K562 (cell line): ENCODE data around the gene ARHGAP4. TPM values are rescaled to one million over a fixed set of nuclear protein-coding genes. Genes with fewer than 3 reads are reported as not detected.

Source experiments
- ARID1B ChIP-seq: fragments of 450-650 bp; IDR thresholded peaks from 2 replicates; pipeline ENCODE4 v1.6.1; 2016; ENCODE audit warnings: antibody characterized with exemption, mild to moderate bottlenecking, inconsistent platforms
- C11orf30 ChIP-seq: fragments of 450-650 bp; IDR thresholded peaks from 2 replicates; pipeline ENCODE4 v1.6.1; 2016; ENCODE audit warnings: low read depth, mild to moderate bottlenecking
- CHD1 ChIP-seq: fragments of 200-600 bp; sonication (generic); IDR thresholded peaks from one replicate; pipeline ENCODE4 v1.6.1; 2012; ENCODE audit warnings: mild to moderate bottlenecking, moderate library complexity, low read length, inconsistent platforms
- EHMT2 ChIP-seq: fragments of 450-650 bp; IDR thresholded peaks from 2 replicates; pipeline ENCODE4 v1.6.1; 2018; ENCODE audit warnings: antibody characterized with exemption
- FOXK1 ChIP-seq: sonication (generic); formaldehyde crosslinking; IDR thresholded peaks from 2 replicates; pipeline ENCODE4 v1.8.0; 2022; ENCODE audit warnings: missing genetic modification reagents, mild to moderate bottlenecking, borderline replicate concordance
- IRF2 ChIP-seq: sonication (generic); formaldehyde crosslinking; IDR thresholded peaks from 2 replicates; pipeline ENCODE4 v1.8.1; 2022; ENCODE audit warnings: mild to moderate bottlenecking, missing genetic modification reagents
- KAT7 ChIP-seq: sonication (generic); formaldehyde crosslinking; IDR thresholded peaks from 2 replicates; pipeline ENCODE4 v1.8.0; 2022; ENCODE audit warnings: missing genetic modification reagents, mild to moderate bottlenecking, borderline replicate concordance
- MAFG ChIP-seq: fragments of 450-650 bp; conservative IDR thresholded peaks from 2 replicates; pipeline ENCODE4 v1.6.1; 2016; ENCODE audit warnings: missing genetic modification characterization, missing compliant biosample characterization
- MTF1 ChIP-seq: fragments of 250-450 bp; sonication (Bioruptor Pico); IDR thresholded peaks from 2 replicates; pipeline ENCODE4 v1.9.0; 2021; ENCODE audit warnings: moderate library complexity, mild to moderate bottlenecking, inconsistent platforms, borderline replicate concordance
- RHOXF2B ChIP-seq: fragments of 250-450 bp; sonication (Bioruptor Pico); conservative IDR thresholded peaks from 2 replicates; pipeline ENCODE4 v1.5.1; 2021
- SMARCA5 ChIP-seq: fragments of 450-650 bp; IDR thresholded peaks from 2 replicates; pipeline ENCODE4 v1.6.1; 2016
- TAF7 ChIP-seq: fragments of 450-650 bp; IDR thresholded peaks from 2 replicates; pipeline ENCODE4 v1.6.1; 2016; ENCODE audit warnings: missing genetic modification characterization, missing compliant biosample characterization
- TBL1XR1 ChIP-seq, 2 experiments: IDR thresholded peaks; 2 replicates each; pipeline ENCODE4 v1.6.1; 2012; ENCODE audit warnings: improper control_type of control experiment in 2 of 2, low read length in 2 of 2, mild to moderate bottlenecking in 1 of 2
- ZBTB8A ChIP-seq: fragments of 450-650 bp; IDR thresholded peaks from 2 replicates; pipeline ENCODE4 v1.6.1; 2018; ENCODE audit warnings: mild to moderate bottlenecking, moderate library complexity; ENCODE audit not compliant: partially characterized antibody
- ZC3H4 ChIP-seq: sonication (generic); formaldehyde crosslinking; IDR thresholded peaks from 2 replicates; pipeline ENCODE4 v1.9.0; 2021; ENCODE audit warnings: missing genetic modification reagents, borderline replicate concordance
- ZNF212 ChIP-seq: fragments of 450-650 bp; formaldehyde crosslinking; IDR thresholded peaks from 2 replicates; pipeline ENCODE4 v1.4.0; 2020; ENCODE audit warnings: mild to moderate bottlenecking
- ZNF217 ChIP-seq: sonication (generic); formaldehyde crosslinking; IDR thresholded peaks from 2 replicates; pipeline ENCODE4 v1.8.0; 2022; ENCODE audit warnings: mild to moderate bottlenecking, missing genetic modification reagents
- ZNF239 ChIP-seq: fragments of 250-450 bp; sonication (Bioruptor Pico); IDR thresholded peaks from 2 replicates; pipeline ENCODE4 v1.4.0; 2020; ENCODE audit warnings: mild to moderate bottlenecking
- ZNF316 ChIP-seq: fragments of 450-650 bp; IDR thresholded peaks from 2 replicates; pipeline ENCODE4 v1.6.1; 2016
- ZNF347 ChIP-seq: fragments of 450-650 bp; formaldehyde crosslinking; IDR thresholded peaks from 2 replicates; pipeline ENCODE4 v1.4.0; 2020; ENCODE audit warnings: low read depth, mild to moderate bottlenecking, moderate library complexity
- ZNF764 ChIP-seq: fragments of 250-450 bp; sonication (Bioruptor Pico); IDR thresholded peaks from 2 replicates; pipeline ENCODE4 v1.4.0; 2020; ENCODE audit warnings: low read depth, mild to moderate bottlenecking, moderate library complexity
- ZZZ3 ChIP-seq: fragments of 450-650 bp; IDR thresholded peaks from 2 replicates; pipeline ENCODE4 v1.6.1; 2016; ENCODE audit warnings: antibody characterized with exemption, mild to moderate bottlenecking, moderate library complexity
- polyA plus RNA-seq, 8 experiments: library from polyadenylated mRNA; depleted of rRNA in 4 of 8; stranded (reverse) in 5 of 8; unstranded in 3 of 8; fragments of >200 nt; fragmentation: Nextera tagmentation in 2 of 8; fragmentation: Illumina TruSeq in 1 of 8; extraction: Ambion mirVana in 2 of 8; extraction: Trizol in 1 of 8; gene quantifications; 2 replicates each; pipeline versions ENCODE4 v1.2.1 to v1.2.3, GENCODE V29; 2011 to 2014; ENCODE audit warnings: inconsistent platforms in 1 of 8, missing spikeins in 1 of 8
- total RNA-seq, 7 experiments: library from RNA; depleted of rRNA in 6 of 7; stranded (reverse); fragments of >200 nt in 6 of 7; fragmentation: Illumina TruSeq in 2 of 7; extraction: Trizol in 2 of 7; gene quantifications; 2 replicates each; pipeline versions ENCODE4 v1.2.1 to v1.2.3, GENCODE V29; 2011 to 2021; ENCODE audit warnings: low replicate concordance in 1 of 7
- TF ChIP-seq, protein P1 (sequence below): fragments of 450-650 bp; formaldehyde crosslinking; IDR thresholded peaks from 2 replicates; pipeline ENCODE4 v1.4.0; 2020; ENCODE audit warnings: mild to moderate bottlenecking, moderate library complexity
- TF ChIP-seq, protein P2 (sequence below), 3 experiments: fragments of 200-800 bp in 1 of 3; sonication (Bioruptor generic) in 1 of 3; sonication (generic) in 1 of 3; formaldehyde crosslinking in 1 of 3; IDR thresholded peaks; 2 replicates each; pipeline versions ENCODE4 v1.6.1 to v1.8.0; 2016 to 2022; ENCODE audit warnings: mild to moderate bottlenecking in 2 of 3, missing compliant biosample characterization in 2 of 3, missing genetic modification characterization in 2 of 3, missing genetic modification reagents in 1 of 3
- TF ChIP-seq, protein P3 (sequence below), 2 experiments: fragments of 450-650 bp; IDR thresholded peaks; 2 replicates each; pipeline ENCODE4 v1.6.1; 2016
- TF ChIP-seq, protein P4 (sequence below): fragments of 450-650 bp; formaldehyde crosslinking; IDR thresholded peaks from 2 replicates; pipeline ENCODE4 v1.4.0; 2020; ENCODE audit warnings: mild to moderate bottlenecking, mixed read lengths

The ARHGAP4 gene
- total and polyA plus RNA-seq, 9 of the 15 experiments (the other 6 are each of a cell fraction or from before 2014, with no cell fraction given) = 0.30 to 81.8 (median 13.5) TPM

DNA sequence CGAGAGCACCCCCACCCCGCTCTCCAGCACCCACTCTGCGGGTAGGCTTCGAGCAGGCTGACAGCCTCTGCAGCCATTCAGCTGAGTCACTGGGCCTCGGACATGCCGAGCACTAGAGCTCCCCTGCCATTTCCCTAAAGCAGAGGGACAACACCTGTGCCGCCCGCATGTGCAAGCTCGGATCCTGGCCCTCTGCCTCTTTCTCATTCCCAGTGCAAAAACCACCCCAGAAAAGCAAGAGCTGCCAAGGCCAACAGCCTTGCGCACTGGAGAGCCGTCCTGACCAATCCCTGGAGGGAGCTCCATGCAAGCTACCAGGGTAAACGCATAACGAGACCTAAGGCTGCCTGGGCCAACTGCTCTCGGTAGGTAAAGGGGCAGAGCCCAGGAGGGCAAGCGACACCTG lies 40.2 kb upstream of the ARHGAP4 start (continued):
- TF ChIP-seq, protein P1, sequence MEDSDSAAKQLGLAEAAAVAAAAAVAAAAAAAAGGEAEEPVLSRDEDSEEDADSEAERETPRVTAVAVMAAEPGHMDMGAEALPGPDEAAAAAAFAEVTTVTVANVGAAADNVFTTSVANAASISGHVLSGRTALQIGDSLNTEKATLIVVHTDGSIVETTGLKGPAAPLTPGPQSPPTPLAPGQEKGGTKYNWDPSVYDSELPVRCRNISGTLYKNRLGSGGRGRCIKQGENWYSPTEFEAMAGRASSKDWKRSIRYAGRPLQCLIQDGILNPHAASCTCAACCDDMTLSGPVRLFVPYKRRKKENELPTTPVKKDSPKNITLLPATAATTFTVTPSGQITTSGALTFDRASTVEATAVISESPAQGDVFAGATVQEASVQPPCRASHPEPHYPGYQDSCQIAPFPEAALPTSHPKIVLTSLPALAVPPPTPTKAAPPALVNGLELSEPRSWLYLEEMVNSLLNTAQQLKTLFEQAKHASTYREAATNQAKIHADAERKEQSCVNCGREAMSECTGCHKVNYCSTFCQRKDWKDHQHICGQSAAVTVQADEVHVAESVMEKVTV (CRISPR knock-in tag) = no peak
- TF ChIP-seq, protein P2, sequence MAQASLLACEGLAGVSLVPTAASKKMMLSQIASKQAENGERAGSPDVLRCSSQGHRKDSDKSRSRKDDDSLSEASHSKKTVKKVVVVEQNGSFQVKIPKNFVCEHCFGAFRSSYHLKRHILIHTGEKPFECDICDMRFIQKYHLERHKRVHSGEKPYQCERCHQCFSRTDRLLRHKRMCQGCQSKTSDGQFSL (CRISPR knock-in tag; IDR thresholded peaks at IDR 0.05) = no peak
- TF ChIP-seq, protein P2 (tag; IDR thresholded peaks at IDR 0.05) = no peak
- TF ChIP-seq KAT7 (CRISPR knock-in tag) = no peak
- TF ChIP-seq CHD1 = no peak
- no peak for TF ChIP-seq ZNF239 (CRISPR knock-in tag)
- no peak for TF ChIP-seq ZC3H4 (CRISPR knock-in tag)
- TF ChIP-seq ZNF347 (CRISPR knock-in tag) = no peak
- no peak for TF ChIP-seq ZNF764 (CRISPR knock-in tag)
- TF ChIP-seq EHMT2 = no peak
- no peak for TF ChIP-seq TAF7 (tag)
- TF ChIP-seq MTF1 = no peak
- TF ChIP-seq ZNF316 = peak; percentile 62
- peak; percentile 51; the same call in 1 of the 2 replicates for TF ChIP-seq MAFG
- TF ChIP-seq ZZZ3 = no peak
- TF ChIP-seq ZBTB8A = no peak
- no peak for TF ChIP-seq FOXK1 (CRISPR knock-in tag)
- no peak for TF ChIP-seq ARID1B
- TF ChIP-seq IRF2 (CRISPR knock-in tag) = no peak
- TF ChIP-seq TBL1XR1 (IDR thresholded peaks at IDR 0.05; ENCODE audit: low read length in 2 of 2) = no peak
- no peak for TF ChIP-seq ZNF217
- peak; percentile 59; the same call in 1 of the 2 replicates for TF ChIP-seq C11orf30
- no peak for TF ChIP-seq ZNF212 (CRISPR knock-in tag)
- TF ChIP-seq, protein P3, sequence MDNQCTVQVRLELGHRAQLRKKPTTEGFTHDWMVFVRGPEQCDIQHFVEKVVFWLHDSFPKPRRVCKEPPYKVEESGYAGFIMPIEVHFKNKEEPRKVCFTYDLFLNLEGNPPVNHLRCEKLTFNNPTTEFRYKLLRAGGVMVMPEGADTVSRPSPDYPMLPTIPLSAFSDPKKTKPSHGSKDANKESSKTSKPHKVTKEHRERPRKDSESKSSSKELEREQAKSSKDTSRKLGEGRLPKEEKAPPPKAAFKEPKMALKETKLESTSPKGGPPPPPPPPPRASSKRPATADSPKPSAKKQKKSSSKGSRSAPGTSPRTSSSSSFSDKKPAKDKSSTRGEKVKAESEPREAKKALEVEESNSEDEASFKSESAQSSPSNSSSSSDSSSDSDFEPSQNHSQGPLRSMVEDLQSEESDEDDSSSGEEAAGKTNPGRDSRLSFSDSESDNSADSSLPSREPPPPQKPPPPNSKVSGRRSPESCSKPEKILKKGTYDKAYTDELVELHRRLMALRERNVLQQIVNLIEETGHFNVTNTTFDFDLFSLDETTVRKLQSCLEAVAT (IDR thresholded peaks at IDR 0.05) = no peak
- no peak for TF ChIP-seq SMARCA5
- no peak for TF ChIP-seq RHOXF2B (CRISPR knock-in tag)
- TF ChIP-seq, protein P4, sequence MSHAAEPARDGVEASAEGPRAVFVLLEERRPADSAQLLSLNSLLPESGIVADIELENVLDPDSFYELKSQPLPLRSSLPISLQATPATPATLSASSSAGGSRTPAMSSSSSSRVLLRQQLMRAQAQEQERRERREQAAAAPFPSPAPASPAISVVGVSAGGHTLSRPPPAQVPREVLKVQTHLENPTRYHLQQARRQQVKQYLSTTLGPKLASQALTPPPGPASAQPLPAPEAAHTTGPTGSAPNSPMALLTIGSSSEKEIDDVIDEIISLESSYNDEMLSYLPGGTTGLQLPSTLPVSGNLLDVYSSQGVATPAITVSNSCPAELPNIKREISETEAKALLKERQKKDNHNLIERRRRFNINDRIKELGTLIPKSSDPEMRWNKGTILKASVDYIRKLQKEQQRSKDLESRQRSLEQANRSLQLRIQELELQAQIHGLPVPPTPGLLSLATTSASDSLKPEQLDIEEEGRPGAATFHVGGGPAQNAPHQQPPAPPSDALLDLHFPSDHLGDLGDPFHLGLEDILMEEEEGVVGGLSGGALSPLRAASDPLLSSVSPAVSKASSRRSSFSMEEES (CRISPR knock-in tag) = no peak
